ENCODE data around the gene CHGA. TPM values are rescaled to one million over a fixed set of nuclear protein-coding genes. Genes with fewer than 3 reads are reported as not detected.

The CHGA gene
- total RNA-seq, 6 experiments from 2014 or later, result not detected

GRCh38 chr14:92916201-92916600 is 6.7 kb upstream of the CHGA start:
- TF ChIP-seq CTCF (IDR thresholded peaks at IDR 0.05), result no peak
- H3K27ac Mint-ChIP-seq, result no peak overlapping the region
- no peak overlapping the region for H3K4me3 Mint-ChIP-seq
- no peaks in the 10 kb centered on the region for H3K9me3 Mint-ChIP-seq
- no peak for DNase-seq
- no peaks in the 10 kb centered on the region for H3K36me3 Mint-ChIP-seq (ENCODE audit: low read depth)
- H3K27me3 Mint-ChIP-seq (ENCODE audit: insufficient read depth), result peaks cover 19% of the 10 kb centered on the region
- H3K4me1 Mint-ChIP-seq (ENCODE audit: low read depth), result no peaks in the 10 kb centered on the region

- Mint-ChIP-seq H3K27ac (no peak overlapping the region), H3K36me3 (ENCODE audit: low read depth) (no peaks in the 10 kb centered on the region), H3K27me3 (ENCODE audit: insufficient read depth) (peaks cover 25% of the 10 kb centered on the region), H3K4me3 (no peak overlapping the region), H3K9me3 (no peaks in the 10 kb centered on the region), H3K4me1 (ENCODE audit: low read depth) (no peaks in the 10 kb centered on the region)
- no peak for TF ChIP-seq CTCF (IDR thresholded peaks at IDR 0.05)
- no peak for DNase-seq
These were observed 5.7 kb upstream of the CHGA start for GRCh38 chr14:92917041-92917940.

GRCh38 chr14:92917956-92918355 is 5.0 kb upstream of the CHGA start:
- Mint-ChIP-seq H3K4me1 (ENCODE audit: low read depth) (no peaks in the 10 kb centered on the region), H3K4me3 (no peak overlapping the region), H3K27me3 (ENCODE audit: insufficient read depth) (peaks cover 28% of the 10 kb centered on the region), H3K27ac (no peak overlapping the region), H3K36me3 (ENCODE audit: low read depth) (no peaks in the 10 kb centered on the region), H3K9me3 (no peaks in the 10 kb centered on the region)
- no peak for TF ChIP-seq CTCF (IDR thresholded peaks at IDR 0.05)
- DNase-seq, result no peak

- no peak overlapping the region for H3K4me3 Mint-ChIP-seq
- H3K27ac Mint-ChIP-seq, result no peak overlapping the region
- no peaks in the 10 kb centered on the region for H3K4me1 Mint-ChIP-seq (ENCODE audit: low read depth)
- H3K27me3 Mint-ChIP-seq (ENCODE audit: insufficient read depth), result peaks cover 34% of the 10 kb centered on the region
- no peak for DNase-seq
- no peaks in the 10 kb centered on the region for H3K36me3 Mint-ChIP-seq (ENCODE audit: low read depth)
- no peak for TF ChIP-seq CTCF (IDR thresholded peaks at IDR 0.05)
- H3K9me3 Mint-ChIP-seq, result no peaks in the 10 kb centered on the region
These were observed 2.9 kb upstream of the CHGA start for GRCh38 chr14:92920001-92920400.

- Mint-ChIP-seq H3K9me3 (no peaks in the 10 kb centered on the region), H3K36me3 (ENCODE audit: low read depth) (no peaks in the 10 kb centered on the region), H3K4me1 (ENCODE audit: low read depth) (no peaks in the 10 kb centered on the region), H3K27ac (no peak overlapping the region), H3K27me3 (ENCODE audit: insufficient read depth) (peaks cover 34% of the 10 kb centered on the region), H3K4me3 (no peak overlapping the region)
- no peak for TF ChIP-seq CTCF (IDR thresholded peaks at IDR 0.05)
- DNase-seq, result no peak
These were observed 705 bp upstream of the CHGA start for GRCh38 chr14:92922155-92922735.
